Measurements from ENCODE around the gene TOX2.

- TF ChIP-seq MAX (IDR thresholded peaks at IDR 0.05) (no peak), SIX5 (IDR thresholded peaks at IDR 0.05; ENCODE audit: low read depth, low read length) (no peak), CTCF (IDR thresholded peaks at IDR 0.05; ENCODE audit: control extremely low read depth in 1 of 3, insufficient read depth in 1 of 3, low read depth in 1 of 3, low read length in 3 of 3) (no peak), CHD2 (IDR thresholded peaks at IDR 0.05; ENCODE audit: low read length) (no peak), RAD21 (IDR thresholded peaks at IDR 0.05 in 1 of 2, conservative IDR thresholded peaks at IDR 0.05 in 1 of 2; ENCODE audit: low read depth in 2 of 2, low read length in 2 of 2) (no peak), RNF2 (IDR thresholded peaks at IDR 0.05; ENCODE audit: borderline replicate concordance, low read depth, low read length, missing control alignments, poor library complexity, severe bottlenecking) (no peak), RBBP5 (IDR thresholded peaks at IDR 0.05; ENCODE audit: borderline replicate concordance, low read depth, low read length) (no peak), ATF2 (IDR thresholded peaks at IDR 0.05; ENCODE audit: low read length) (no peak)
Measured at GRCh38 chr20:43931976-43932375, 17.3 kb downstream of the TOX2 start.

Data from H1 (cell line).